Pons (tissue), 1 donor: ENCODE measurements around the gene TBC1D10B.
"Not testable (repeated sequence)": the region's sequence is repeated elsewhere in the genome, so short reads cannot be mapped to it uniquely, and the experiment has no call there.

ENCODE experiments used
- DNase-seq: peaks from one replicate; pipeline ENCODE4 v3.0.0-alpha.2; 2016; ENCODE audit warnings: low spot score

TBC1D10B gene

DNA sequence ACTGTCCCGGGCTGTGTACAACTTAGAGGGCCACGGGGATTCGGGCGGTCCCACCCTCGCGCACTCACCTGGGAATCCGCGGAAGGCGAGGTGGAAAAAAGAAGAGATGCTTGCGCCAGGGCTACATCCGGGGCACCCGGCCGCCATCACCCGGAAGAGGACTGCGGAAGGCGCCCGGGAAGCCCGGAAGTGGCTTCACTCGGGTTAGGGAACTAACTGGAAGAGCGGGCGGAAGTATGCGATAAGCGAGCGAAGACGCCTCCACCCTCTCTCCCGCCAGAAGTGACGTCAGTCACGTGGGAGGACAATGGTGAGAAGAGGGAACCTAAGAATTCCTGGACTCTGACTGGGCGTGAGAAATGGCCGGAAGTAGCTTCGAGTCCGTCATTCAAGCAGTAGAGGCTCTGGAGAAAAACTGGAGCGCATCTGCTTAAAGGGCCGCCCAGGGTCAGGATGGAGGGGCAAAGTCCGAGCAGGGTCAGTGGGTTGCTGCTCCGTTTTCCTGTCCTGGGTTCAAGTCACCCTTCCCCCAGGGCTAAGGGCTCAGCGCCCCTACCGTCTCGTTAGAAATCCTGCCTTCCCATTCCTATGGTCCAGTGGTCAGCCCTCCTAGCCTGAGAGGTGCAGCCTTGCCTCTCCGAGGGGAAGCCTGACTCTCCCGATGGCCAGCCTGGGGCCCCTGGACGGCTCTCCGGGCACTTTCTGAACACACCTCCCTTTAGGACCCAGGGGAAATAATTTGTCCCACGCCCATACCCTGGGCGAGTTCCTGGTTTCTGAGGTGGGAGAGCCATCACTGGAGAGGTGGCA is 14.9 kb downstream of the TBC1D10B start, which contains the start of gene CD2BP2:
TSS of gene CD2BP2 (minus strand) at position 165 of the 810 bp plus-strand sequence. CDS start 627 bp downstream, outside the sequence.
- DNase-seq: peak; percentile 100

DNA sequence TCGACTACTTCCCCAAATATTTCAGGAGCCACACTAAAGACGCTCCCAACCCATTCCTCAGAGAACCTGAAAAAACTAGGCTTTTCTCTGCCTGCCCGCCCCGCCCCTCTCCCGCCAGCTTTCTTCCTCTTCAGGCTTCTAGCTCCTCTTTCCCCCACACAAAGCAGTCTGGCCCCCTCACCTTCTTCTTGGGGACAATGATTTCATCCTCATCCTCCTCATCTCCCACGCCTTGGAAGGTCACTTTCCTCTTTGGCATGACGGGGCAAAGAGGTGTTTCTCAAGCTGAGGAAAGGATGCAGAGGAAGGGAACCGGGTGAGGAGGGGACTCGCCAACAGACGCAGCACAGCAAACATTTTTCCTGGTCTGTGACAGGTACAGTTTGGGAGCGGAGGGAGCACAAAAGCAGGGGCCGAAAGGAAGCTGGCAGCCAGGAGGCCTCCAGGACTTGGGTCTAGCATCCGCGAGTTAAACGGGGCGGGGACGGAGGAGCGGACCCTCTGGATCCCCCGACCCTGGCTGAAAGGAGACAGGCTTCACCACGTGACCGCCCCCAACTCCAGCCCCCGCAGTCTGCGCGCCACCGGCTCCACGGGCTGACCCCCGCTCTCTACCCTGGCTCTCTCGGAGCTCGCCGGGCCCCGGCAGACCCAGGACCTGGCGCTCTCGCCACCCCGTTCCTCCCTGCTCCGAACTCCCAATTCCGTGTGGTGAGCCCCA is 15.7 kb downstream of the TBC1D10B start:
- no peak for DNase-seq

DNA sequence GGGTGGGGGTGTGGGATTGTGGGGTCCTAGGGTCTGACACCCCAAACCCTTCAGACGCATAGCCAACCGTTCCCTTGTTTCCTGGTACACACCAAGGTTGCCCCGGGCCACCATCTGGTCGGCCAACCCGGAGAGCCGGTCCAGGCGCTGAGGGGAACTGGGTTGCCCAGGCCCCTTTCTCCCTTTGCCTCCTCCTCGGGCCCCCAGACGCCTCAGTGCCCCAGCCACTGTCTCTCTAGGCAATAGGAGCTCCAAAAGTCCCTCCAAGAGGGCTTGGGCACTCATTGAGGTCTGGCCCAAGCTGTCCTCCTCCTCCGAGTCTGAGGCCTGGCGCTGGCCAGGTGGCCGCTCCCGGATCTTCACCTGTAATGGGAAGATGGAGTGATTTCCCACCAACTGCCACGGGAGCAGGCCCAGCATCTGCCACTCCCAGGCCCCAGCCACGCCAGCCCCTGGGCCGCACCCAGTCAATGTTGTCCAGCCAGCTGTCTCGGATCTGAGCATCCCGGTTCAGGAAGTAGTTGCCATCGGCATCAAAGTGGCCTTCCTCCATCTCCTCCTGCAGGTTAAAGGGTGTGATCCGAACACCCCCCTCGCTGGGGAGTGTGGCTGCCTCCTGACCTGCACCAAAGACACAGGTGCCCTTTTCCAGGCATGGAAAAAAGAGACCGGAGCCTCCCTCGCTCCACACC is 16.7 kb downstream of the TBC1D10B start:
- DNase-seq: no peak

DNA sequence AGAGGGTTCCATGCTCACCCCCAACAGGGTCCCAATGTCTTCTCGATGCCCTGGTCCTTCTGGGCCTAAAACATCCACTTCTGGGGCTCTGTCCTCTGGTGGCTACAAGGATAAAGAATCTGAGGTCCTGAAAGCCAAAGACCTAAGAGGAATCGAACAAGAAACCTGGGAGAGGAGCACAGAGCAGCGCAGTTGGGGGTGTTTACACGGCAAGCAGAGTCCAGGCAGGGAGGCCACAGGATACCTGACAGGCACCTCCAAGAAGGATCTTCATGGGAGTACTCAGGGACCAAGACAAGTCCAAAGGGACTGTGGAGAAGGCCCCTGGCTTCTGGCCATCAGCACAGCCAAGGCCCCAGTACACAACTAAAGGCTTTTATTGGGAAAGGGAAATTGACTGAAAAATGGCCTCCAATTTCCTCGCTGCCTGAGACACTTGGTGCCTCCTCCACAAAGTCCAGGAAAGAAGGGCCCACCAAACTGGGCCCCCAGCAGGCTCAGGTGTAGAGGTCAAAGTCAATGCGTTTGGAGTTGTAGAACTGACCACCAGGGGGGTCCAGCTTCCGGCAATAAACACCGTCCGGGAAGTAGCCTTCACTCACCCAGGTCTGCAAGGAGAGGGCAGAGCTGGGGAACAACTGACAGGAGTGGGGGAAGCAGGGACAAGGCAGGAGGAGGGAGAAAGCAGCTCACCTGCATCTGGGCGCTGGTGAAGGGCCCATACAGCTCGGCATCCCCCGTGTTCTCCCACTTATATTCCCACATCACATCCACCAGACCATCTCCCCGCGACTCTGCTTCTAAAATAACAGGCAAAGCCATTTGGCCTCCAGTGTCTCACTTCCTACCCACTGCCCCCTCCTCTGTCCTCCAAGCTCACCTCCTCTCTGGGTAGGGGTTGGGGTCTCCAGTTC is 17.5 kb downstream of the TBC1D10B start:
- no peak for DNase-seq

DNA sequence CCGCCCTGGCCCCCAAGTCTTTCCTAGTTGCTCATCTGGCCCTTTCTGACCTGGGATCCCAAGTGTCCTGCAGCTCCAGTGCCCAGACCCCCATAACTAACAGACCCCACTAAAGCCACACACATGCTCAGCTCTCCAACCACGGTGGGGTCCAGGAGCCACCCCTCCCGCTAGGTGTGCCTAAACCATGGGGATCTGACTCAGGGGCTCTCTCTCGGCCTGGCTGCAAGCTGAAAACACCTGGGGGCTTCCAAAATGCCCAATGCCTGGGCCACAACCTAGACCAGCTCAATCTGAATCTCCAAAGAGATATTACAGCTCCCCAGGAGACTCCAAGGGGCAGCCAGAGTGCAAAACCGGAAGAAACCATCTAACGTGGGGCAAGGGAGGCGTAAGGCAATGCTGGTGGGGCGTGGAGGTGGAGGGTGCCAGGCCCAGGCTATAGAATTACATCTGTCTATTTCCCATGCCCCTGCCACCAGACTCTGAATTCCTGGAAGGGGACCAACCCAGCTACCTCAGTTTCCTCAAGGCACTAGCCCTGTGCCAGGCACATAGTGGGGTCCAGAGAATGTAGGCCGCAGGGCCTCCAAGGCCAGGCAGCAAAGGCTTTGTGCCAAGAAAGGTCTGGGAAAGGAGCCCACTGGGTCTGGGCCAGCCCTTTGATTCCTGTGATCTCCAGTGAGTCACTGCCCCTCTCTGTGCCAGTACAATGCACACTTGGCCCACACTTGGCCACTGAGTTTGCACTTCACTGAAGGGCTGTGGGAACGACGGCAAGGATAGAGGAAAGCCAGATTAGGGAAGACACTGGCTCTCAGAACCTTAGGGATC is 18.5 kb downstream of the TBC1D10B start:
- DNase-seq: peak; percentile 88

DNA sequence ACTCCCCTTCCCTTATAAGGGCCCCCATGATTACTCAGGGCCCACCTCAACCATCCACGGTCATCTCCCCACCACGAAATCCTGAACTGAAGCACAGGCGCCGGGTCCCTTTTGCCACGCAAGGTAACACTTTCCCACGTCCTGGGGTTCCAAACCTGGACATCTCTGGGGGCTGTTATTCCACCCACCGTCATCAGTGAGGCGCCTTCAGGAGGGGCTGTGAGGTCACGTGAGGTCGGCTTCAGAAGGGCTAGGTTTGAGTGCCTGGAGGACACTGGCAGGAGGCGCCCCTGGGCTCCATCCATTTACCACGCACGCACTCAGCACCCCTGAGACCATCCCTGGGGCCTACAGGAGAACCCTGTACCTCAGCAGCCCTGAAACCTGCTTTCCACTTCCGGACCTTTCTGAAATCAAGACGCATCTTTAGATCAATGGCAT is 19.3 kb downstream of the TBC1D10B start:
- no peak for DNase-seq

DNA sequence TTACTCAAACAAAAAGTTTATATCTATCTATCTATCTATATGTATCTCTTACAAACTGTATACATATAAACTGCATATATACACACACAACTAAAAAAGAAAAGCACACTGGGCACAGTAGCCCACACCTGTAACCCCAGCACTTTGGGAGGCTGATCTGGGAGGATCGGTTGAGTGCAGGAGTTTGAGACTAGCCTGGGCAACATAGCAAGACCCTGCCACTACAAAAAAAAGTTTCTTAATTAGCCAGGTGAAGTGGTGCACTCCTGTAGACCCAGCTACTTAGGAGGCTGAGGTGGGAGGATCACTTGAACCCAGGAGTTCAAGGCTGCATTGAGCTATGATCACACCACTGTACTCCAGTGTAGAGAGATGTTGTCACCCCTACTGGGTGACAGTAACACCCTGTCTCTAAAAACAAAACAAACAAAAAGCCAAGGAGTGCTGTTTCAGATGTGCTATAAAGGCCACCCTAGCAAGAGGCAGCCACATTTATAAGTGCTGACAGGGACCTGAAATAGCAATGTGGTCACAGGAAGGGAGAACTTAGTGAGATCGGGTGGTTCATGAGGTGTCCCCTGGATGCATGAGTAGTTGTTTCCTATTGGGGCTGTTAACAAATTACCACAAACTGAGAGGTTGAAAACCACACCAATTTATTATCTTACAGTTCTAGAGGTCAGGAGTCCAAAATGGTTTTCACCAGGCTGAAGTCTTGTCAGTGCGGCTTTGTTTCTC is 20.0 kb downstream of the TBC1D10B start:
- no peak for DNase-seq

DNA sequence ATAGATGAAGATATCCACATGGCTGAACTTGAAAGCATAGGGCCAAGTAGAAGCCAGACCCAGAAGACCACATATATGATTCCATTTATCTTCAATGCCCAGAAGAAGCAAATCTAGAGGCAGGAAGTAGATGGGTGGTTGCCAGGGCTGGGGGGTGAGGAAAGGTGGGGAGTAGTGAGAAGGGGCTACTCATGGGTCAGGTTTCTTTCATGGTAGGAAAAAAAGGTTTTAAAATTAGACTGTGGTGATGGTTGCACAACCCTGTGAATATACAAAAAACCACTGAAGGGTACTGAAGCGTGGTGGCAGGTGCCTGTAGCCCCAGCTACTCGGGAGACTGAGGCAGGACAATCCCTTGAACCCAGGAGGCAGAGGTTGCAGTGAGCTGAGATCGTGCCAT is 20.6 kb downstream of the TBC1D10B start:
- DNase-seq: no peak

DNA sequence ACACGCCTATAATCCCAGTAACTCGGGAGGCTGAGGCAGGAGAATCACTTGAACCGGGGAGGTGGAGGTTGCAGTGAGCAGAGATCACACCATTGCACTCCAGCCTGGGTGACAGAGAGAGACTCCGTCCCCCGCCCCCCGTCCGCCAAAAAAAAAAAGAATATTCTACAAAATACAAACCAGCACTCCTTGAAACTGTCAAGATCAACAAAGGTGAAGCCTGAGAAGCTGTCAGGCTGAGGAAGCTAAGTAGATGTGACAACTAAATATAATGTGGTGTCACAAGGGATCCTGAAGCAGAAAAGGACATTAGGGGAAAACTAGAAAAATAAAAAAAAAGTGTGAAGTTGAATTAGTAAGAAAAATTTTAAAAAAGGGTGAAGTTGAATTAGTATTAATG is 21.4 kb downstream of the TBC1D10B start:
- no peak for DNase-seq

DNA sequence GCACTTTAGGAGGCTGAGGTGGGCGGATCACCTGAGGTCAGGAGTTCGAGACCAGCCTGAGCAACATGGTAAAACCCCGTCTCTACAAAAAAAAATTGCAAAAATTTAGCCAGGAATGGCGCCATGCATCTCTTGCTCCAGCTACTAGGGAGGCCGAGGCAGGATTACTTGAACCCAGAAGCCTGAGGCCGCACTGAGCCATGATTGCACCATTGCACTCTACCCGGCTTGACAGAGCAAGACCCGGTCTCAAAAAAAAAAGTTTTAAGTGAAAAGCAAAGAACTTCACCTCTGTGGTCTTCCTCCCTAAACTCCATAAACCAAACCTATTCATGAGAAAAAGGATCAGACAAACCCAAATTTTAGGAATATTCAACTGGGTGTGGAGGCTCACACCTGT is 22.2 kb downstream of the TBC1D10B start:
- no peak for DNase-seq

DNA sequence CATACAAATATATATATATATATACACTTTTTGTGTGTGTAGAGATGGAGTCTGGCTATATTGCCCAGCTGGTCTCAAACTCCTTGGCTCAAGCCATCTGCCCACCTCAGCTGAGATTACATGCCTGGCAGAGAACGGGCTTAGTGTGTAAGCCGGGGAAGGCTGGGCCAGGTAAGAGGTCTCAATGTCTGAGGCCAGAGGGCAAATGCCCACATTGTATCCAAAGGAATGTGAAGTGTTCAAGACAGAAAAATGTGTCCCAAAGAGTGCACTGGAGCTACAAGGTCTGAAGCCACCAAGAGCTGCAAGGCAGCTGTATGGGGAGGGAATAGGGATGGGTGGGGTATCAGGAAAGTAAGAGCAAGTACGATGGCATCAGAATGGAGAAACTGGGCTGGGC is 24.0 kb downstream of the TBC1D10B start:
- DNase-seq: no peak

DNA sequence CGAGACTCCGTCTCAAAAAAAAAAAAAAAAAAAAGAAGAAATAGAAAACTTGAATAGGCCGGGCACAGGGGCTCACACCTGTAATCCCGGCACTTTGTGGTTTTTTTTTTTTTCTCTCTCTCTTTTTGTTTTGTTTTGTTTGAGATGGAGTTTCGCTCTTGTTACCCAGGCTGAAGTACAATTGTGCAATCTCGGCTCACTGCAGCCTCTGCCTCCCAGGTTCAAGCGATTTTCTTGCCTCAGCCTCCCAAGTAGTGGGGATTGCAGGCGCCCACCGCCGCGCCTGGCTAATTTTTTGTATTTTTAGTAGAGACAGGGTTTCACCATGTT is 26.8 kb downstream of the TBC1D10B start:
- not testable (repeated sequence) for DNase-seq

DNA sequence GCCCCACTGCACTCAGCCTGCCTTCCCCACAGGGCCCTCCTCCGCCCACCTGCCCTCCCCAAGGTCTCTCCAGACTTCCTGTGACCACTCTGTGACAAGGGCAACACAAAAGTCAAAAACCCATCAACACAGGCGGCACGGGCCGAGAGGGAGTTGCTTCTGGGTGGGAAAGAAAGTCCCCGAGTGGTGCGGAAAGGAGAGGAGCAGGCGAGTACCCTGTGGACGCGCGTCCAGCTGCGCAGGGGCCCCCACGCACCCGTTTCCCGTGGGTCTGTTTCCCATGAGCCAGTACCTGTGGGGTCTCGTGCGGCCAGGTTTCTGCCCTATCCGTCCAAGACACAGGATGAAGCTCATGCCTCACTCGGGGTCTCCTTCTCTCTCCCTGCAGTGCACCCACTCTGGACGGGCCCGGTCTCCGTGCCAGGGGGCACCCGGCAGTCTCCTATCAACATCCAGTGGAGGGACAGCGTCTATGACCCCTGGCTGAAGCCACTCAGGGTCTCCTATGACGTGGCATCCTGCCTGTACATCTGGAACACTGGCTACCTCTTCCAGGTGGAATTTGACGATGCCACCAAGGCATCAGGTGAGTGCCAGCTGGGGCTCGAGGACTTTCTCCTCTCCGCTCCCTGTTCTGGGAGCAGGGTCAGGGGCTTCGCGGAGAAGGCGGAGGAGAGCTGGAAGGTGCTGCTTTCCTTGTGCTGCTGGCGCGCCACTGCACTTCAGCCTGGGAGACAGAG is 27.4 kb downstream of the TBC1D10B start:
- no peak for DNase-seq

DNA sequence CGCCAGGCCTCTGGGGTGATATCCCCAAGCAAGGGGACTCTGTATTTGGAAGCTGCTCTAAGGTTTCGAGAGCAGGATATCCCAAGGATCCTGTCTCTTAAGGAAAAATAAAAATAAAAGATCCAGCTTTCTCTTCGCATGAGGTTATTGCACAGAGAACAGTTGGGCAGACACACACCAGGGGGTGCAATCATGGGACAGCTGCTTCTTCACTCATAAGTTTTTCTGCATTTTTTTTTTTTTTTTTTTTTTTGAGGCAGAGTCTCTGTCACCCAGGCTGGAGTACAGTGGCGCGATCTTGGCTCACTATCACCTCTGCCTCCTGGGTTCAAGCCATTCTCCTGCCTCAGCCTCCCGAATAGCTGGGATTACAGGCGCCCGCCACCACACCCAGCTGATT is 28.3 kb downstream of the TBC1D10B start:
- DNase-seq: not testable (repeated sequence)

DNA sequence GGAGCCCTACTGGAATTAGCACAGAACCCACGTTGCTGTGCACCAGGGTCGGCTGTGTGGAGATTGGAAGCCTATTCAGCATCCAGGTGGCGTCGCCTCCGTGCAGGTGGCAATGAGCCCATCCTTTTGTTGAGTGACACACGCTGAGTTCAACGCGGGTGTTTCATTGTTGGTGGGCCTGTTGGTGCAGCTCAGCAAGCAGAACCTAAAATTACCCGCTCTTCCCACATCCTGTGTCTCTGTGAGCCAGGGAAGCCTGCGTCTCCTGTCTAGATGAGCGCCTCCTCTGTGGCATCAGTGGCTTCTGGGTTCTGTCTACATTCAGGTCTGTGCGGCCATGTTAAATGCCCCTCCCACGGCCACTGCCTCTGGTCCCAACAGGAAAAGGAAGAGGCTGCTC is 29.7 kb downstream of the TBC1D10B start:
- no peak for DNase-seq

DNA sequence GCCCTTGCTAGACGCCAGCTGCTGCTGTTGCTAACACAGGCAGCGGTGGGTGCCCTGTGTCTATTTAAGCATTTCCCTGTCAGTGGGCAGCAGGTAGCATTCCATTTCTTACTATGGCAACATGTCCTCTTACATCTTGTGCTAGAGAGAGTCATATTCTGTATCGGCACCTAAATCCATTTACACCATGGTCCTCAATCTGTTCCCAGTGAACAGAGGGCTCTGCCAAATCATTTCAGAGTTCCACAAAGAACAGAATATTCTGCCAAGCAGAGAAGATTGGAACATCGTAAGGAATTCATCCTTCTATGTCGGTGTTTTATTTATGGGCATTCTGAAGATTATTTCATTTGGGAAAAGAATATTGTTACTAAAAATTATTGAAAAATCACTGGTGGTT is 31.6 kb downstream of the TBC1D10B start:
- not testable (repeated sequence) for DNase-seq

DNA sequence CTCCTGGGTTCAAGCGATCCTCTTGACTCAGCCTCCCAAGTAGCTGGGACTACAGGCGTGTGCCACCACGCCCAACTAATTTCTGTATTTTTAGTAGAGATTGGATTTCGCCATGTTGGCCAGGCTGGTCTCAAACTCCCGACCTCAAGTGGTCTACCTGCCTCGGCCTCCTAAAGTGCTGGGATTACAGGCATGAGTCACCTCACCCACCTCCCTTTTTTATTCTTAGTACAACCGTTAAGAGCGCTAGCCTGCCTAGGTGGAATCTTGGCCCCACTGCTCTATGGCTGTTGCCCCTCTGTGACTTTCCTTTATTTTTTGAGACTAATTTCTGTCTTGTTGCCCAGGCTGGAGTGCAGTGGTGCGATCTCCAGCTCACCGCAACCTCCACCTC is 32.3 kb downstream of the TBC1D10B start:
- not testable (repeated sequence) for DNase-seq

DNA sequence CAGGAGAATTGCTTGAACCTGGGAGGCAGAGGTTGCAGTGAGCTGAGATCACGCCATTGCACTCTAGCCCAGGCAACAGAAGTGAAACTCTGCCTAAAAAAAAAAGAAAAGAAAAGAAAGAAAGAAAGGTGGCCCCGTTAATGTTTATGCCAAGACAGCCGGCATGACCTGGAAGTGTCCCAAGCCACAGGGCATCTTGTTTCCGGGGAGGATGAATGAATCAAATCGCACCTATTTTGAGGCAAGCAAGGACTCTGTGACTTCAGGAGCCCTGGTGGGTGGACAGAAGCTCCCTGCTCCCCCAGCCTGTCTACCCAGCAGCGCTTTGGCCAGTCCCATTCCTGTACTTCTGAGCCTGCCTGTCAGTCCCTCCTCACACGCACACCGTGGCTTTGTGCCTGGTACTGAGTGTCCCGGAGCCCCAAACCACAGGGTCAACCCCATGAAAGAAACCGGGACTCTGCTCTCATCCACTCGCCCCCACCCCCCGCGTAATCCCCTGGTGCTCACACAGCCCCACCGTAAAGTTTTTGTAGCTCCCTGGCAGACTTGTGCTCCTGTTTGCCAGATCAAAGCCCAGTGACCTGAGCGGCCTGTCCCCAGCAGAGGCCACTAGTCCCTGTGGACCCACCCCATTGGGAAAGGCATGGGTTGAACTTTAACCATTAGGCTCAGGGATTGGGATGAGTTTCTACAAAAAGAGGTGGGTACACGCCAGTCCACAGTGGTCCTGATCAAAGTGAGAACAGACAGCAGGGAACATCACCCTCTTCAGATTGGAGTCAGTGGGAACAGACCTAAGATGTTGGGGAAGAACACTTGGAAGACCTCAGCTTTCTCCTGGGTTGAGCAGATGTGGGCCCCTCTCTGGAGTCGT is 34.5 kb downstream of the TBC1D10B start:
- DNase-seq: peak; percentile 30
